OCI-LY3 (cell line): ENCODE measurements around the gene CDK19.

ENCODE experiments used
- H2AFZ ChIP-seq: fragments of 200-600, 300-600 bp; shearing (Covaris generic); 2 replicates; pipeline ENCODE4 v1.6.0; 2014; ENCODE audit warnings: antibody characterized with exemption, low read depth, low read length
- H3K27ac ChIP-seq: fragments of 200-600, 300-600 bp; sonication (generic); 2 replicates; pipeline ENCODE4 v1.5.1; 2014; ENCODE audit warnings: mild to moderate bottlenecking, low read length, moderate library complexity, mixed read lengths
- H3K27me3 ChIP-seq: fragments of 200-600, 300-600 bp; sonication (generic); 2 replicates; pipeline ENCODE4 v1.6.1; 2014; ENCODE audit warnings: low read depth, low read length, mixed read lengths
- H3K36me3 ChIP-seq: fragments of 200-600, 300-600 bp; sonication (generic); replicated peaks from 2 replicates; pipeline ENCODE3; 2014; ENCODE audit warnings: low read depth, low read length, mixed read lengths
- H3K4me1 ChIP-seq: fragments of 300-600, 200-600 bp; sonication (generic); 2 replicates; pipeline ENCODE4 v1.6.1; 2014; ENCODE audit warnings: low read length, mixed read lengths
- H3K4me2 ChIP-seq: fragments of 200-600, 300-600 bp; sonication (generic); 2 replicates; pipeline ENCODE4 v1.6.1; 2014; ENCODE audit warnings: low read length, mixed read lengths
- H3K4me3 ChIP-seq: fragments of 300-600, 200-600 bp; sonication (generic); 2 replicates; pipeline ENCODE4 v1.5.1; 2014; ENCODE audit warnings: antibody characterized with exemption, mild to moderate bottlenecking, low read length, moderate library complexity
- H3K79me2 ChIP-seq: fragments of 300-600, 200-600 bp; shearing (Covaris generic); 2 replicates; pipeline ENCODE4 v1.6.1; 2014; ENCODE audit warnings: mild to moderate bottlenecking, low read length, mixed read lengths
- H3K9ac ChIP-seq: fragments of 300-600, 200-600 bp; shearing (Covaris generic); 2 replicates; pipeline ENCODE4 v1.6.0; 2014; ENCODE audit warnings: mild to moderate bottlenecking, low read length, moderate library complexity
- H3K9me3 ChIP-seq: fragments of 200-600, 300-600 bp; shearing (Covaris generic); 2 replicates; pipeline ENCODE4 v1.6.1; 2014; ENCODE audit warnings: low read length, mixed read lengths; ENCODE audit not compliant: insufficient read depth
- H4K20me1 ChIP-seq: fragments of 200-600, 300-600 bp; sonication (generic); 2 replicates; pipeline ENCODE4 v1.6.1; 2016; ENCODE audit warnings: low read length, mixed read lengths; ENCODE audit not compliant: insufficient read depth
- CTCF ChIP-seq: fragments of 200-600, 300-600 bp; sonication (generic); IDR thresholded peaks from 2 replicates; pipeline ENCODE4 v1.5.1; 2014; ENCODE audit warnings: antibody characterized with exemption, low read length, low read depth
- EZH2phosphoT487 ChIP-seq: fragments of 200-600 bp; shearing (Covaris generic); IDR thresholded peaks from 2 replicates; pipeline ENCODE4 v1.6.1; 2018; ENCODE audit warnings: antibody characterized with exemption, mixed run types, low read depth

CDK19 gene

GRCh38 chr6:110561008-110561396 is 254.3 kb downstream of the CDK19 start:
- Histone ChIP-seq H3K27ac (no peak overlapping the region), H3K27me3 (no peaks in the 10 kb centered on the region), H3K79me2 (no peaks in the 10 kb centered on the region), H3K36me3 (no peaks in the 10 kb centered on the region), H3K4me3 (no peak overlapping the region), H2AFZ (no peak overlapping the region), H3K9ac (no peak overlapping the region), H3K4me1 (no peaks in the 10 kb centered on the region), H3K4me2 (no peak overlapping the region), H3K9me3 (no peaks in the 10 kb centered on the region), H4K20me1 (no peaks in the 10 kb centered on the region)
- TF ChIP-seq CTCF, result no peak
- no peak for TF ChIP-seq EZH2phosphoT487

GRCh38 chr6:110560239-110561007 is 254.8 kb downstream of the CDK19 start:
- no peak for TF ChIP-seq EZH2phosphoT487
- no peak for TF ChIP-seq CTCF
- H2AFZ ChIP-seq, result no peak overlapping the region
- no peaks in the 10 kb centered on the region for H4K20me1 ChIP-seq
- H3K36me3 ChIP-seq, result no peaks in the 10 kb centered on the region
- no peak overlapping the region for H3K4me3 ChIP-seq
- no peaks in the 10 kb centered on the region for H3K9me3 ChIP-seq
- H3K79me2 ChIP-seq, result no peaks in the 10 kb centered on the region
- H3K4me2 ChIP-seq, result no peak overlapping the region
- no peaks in the 10 kb centered on the region for H3K4me1 ChIP-seq
- H3K27ac ChIP-seq, result no peak overlapping the region
- H3K27me3 ChIP-seq, result no peaks in the 10 kb centered on the region
- no peak overlapping the region for H3K9ac ChIP-seq
